ENCODE measurements around the gene INAVA. TPM values are rescaled to one million over a fixed set of nuclear protein-coding genes. Genes with fewer than 3 reads are reported as not detected.

The INAVA gene
- total RNA-seq, 1 experiment from 2014 or later: 0.63 TPM

- DNase-seq (ENCODE audit: low read depth): no peak
These were observed 19.3 kb upstream of the INAVA start for GRCh38 chr1:200875416-200875815.

- no peak for DNase-seq (ENCODE audit: low read depth)
These were observed 17.7 kb upstream of the INAVA start for GRCh38 chr1:200877010-200877409.

GRCh38 chr1:200877839-200878551 lies 16.7 kb upstream of the INAVA start:
- peak; percentile 32 for DNase-seq (ENCODE audit: low read depth)

GRCh38 chr1:200880212-200880611 lies 14.5 kb upstream of the INAVA start:
- peak; percentile 87 for DNase-seq (ENCODE audit: low read depth)

GRCh38 chr1:200883118-200883517 lies 11.6 kb upstream of the INAVA start:
- DNase-seq (ENCODE audit: low read depth): no peak

- no peak for DNase-seq (ENCODE audit: low read depth)
These were observed 8.9 kb upstream of the INAVA start for GRCh38 chr1:200885623-200886402.

GRCh38 chr1:200886594-200886993 lies 8.1 kb upstream of the INAVA start:
- DNase-seq (ENCODE audit: low read depth): no peak

GRCh38 chr1:200887036-200887435 lies 7.7 kb upstream of the INAVA start:
- no peak for DNase-seq (ENCODE audit: low read depth)

GRCh38 chr1:200887772-200888348 lies 6.8 kb upstream of the INAVA start:
- DNase-seq (ENCODE audit: low read depth): no peak

GRCh38 chr1:200888349-200888838 lies 6.3 kb upstream of the INAVA start:
- DNase-seq (ENCODE audit: low read depth): peak; percentile 24

- DNase-seq (ENCODE audit: low read depth): no peak
These were observed 5.1 kb upstream of the INAVA start for GRCh38 chr1:200889571-200889970.

GRCh38 chr1:200890027-200890426 lies 4.7 kb upstream of the INAVA start:
- no peak for DNase-seq (ENCODE audit: low read depth)

- DNase-seq (ENCODE audit: low read depth): peak; percentile 59
These were observed 3.6 kb upstream of the INAVA start for GRCh38 chr1:200890818-200891773.

GRCh38 chr1:200891774-200892157 lies 2.9 kb upstream of the INAVA start:
- DNase-seq (ENCODE audit: low read depth): no peak

GRCh38 chr1:200892546-200892945 lies 2.2 kb upstream of the INAVA start:
- DNase-seq (ENCODE audit: low read depth): no peak

- no peak for DNase-seq (ENCODE audit: low read depth)
These were observed 1.7 kb upstream of the INAVA start for GRCh38 chr1:200892958-200893357.

GRCh38 chr1:200893411-200893901 lies 1.2 kb upstream of the INAVA start:
- no peak for DNase-seq (ENCODE audit: low read depth)

GRCh38 chr1:200895443-200895789 lies 716 bp downstream of the INAVA start:
- DNase-seq (ENCODE audit: low read depth): no peak

- DNase-seq (ENCODE audit: low read depth): no peak
These were observed 1.3 kb downstream of the INAVA start for GRCh38 chr1:200895801-200896530.

- DNase-seq (ENCODE audit: low read depth): no peak
These were observed 2.0 kb downstream of the INAVA start for GRCh38 chr1:200896531-200897196.
